GM12801 (cell line): Measurements from ENCODE around the gene GGTA1.

Source experiments
- TF ChIP-seq, protein P1 (sequence below): IDR thresholded peaks from one replicate; pipeline ENCODE4 v1.5.1; 2011; ENCODE audit warnings: control low read depth; ENCODE audit not compliant: insufficient read length; ENCODE audit errors: extremely low read depth

The GGTA1 gene

DNA sequence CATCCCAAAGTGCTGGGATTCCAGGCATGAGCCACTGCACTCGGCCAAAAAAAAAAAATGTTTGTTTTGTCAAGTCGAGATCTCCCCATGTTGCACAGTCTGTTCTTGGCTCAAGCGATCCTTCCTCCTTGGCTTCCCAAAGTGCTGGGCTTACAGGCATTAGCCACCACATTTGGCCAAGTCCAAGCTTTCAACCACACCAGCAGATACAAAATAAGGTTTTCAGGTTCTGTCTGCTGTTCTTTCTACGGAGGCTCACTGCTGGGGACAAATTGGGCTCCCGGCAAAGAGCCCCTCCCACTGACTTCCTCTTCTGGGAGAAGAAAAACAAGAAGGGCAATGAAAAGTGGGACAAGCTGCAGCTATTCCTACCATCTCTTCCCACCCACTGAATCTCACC, 37.6 kb upstream of the GGTA1 start:
- TF ChIP-seq, protein P1, sequence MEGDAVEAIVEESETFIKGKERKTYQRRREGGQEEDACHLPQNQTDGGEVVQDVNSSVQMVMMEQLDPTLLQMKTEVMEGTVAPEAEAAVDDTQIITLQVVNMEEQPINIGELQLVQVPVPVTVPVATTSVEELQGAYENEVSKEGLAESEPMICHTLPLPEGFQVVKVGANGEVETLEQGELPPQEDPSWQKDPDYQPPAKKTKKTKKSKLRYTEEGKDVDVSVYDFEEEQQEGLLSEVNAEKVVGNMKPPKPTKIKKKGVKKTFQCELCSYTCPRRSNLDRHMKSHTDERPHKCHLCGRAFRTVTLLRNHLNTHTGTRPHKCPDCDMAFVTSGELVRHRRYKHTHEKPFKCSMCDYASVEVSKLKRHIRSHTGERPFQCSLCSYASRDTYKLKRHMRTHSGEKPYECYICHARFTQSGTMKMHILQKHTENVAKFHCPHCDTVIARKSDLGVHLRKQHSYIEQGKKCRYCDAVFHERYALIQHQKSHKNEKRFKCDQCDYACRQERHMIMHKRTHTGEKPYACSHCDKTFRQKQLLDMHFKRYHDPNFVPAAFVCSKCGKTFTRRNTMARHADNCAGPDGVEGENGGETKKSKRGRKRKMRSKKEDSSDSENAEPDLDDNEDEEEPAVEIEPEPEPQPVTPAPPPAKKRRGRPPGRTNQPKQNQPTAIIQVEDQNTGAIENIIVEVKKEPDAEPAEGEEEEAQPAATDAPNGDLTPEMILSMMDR = no peak

DNA sequence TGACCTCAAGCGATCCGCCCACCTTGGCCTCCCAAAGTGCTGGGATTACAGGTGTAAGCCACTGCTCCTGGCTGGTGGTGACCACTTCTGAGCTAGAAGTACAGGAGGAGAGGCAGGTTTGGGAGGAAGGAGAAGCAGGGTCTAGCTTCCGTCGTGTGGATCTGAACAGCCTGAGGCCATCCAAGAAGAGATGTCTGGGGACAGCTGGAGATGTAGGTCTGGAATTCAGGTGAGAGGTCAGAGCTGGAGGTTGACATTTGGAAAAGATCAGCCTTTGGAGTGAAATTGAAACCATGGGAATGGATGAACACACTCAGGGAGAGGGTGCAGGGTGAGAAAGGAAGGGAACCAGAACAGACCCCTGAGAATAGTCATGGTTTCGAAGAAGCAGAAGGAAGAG, 33.2 kb upstream of the GGTA1 start:
- TF ChIP-seq, protein P1 = no peak

DNA sequence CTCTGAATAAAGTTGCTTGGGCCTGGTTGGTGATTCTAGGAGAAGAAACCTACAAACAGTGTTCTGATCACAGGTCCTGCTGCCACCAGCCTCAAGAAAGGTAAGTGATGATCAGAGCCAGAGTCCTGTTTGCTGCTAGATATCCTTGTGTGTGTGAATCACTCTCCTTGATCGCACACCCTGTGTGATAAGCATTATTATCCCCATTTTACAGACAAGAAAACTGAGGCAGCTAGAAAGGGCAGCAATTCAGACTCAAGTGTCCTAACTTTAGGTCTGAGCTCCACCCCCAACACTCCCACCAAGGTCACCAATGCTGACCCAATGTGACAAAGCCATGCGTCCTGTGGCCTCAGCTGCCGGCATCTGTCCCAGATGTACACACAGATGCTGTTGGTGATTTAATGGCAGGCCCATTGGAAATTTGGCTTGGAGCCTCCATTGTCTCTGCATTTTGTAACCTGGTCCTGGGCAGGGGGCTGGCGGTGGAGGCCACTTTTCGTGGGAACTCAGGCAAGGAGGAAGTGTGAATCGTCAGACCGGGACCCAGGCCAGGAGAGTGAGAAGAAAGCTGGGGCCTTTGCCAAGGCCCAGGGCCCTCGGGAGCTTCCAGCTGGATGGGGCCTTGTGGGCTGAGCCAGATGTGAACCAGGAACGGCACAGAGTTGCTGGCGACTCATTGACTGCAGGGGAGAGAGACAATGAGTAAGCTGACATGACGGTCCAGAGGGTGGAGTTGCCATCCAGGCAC, 29.8 kb upstream of the GGTA1 start:
- TF ChIP-seq, protein P1 = no peak

DNA sequence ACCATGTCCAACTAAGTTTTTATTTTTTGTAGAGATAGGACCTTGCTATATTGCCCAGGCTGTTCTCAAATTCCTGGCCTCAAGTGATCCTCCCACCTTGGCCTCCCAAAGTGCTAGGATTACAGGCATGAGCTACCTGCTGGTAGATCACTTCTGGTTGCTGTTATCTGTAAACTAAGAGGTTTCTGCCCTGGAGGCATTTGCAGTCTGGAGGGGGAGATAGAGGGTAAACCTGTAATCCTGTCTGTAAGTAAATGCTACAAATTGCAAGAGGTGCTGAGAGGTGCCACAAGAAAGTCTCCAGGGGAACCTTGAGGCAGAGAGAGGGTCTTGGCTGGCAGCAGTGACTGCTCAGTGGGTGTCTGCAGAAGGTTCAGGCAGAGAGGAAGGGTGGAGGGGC, 29.0 kb upstream of the GGTA1 start:
- TF ChIP-seq, protein P1 = no peak

DNA sequence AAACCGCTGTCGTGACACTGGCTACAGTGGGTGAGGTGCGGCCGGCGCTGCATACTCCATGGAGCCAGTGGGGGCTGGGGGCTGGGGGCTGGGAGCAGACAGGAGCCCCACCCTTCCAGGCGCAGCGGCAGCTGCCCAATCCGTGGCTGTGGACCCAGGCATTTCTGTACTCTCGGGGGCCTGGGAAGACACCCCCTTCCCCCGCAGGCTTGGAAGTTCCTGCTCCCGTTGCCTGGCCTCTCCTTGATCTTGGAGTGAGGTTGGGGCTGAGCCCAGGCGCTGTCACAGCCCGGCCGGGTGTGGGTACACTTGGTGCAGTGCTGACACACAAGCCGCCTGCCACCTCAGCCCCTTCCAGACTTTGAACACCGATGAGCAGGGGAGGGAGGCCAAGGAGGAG, 27.7 kb upstream of the GGTA1 start:
- TF ChIP-seq, protein P1 = no peak

DNA sequence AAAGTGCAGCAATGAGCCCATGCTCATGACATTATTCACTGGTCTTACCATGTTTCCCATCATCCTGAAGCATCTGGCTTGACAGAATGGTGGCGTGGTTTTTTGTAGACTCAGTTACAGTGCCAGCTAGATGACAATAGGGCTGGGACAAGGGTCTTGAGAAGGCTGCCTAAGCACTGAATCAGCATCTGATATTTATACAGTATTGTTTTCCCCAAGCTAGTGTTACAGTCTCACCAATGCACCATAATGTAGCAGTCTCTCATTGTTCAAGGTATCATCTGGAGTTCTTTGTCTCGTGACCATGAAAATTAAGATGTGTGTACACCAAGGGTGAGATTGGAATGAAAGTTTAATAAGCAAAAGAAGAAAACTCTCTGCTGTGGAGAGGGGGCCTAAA, 19.0 kb upstream of the GGTA1 start:
- TF ChIP-seq, protein P1 = no peak

DNA sequence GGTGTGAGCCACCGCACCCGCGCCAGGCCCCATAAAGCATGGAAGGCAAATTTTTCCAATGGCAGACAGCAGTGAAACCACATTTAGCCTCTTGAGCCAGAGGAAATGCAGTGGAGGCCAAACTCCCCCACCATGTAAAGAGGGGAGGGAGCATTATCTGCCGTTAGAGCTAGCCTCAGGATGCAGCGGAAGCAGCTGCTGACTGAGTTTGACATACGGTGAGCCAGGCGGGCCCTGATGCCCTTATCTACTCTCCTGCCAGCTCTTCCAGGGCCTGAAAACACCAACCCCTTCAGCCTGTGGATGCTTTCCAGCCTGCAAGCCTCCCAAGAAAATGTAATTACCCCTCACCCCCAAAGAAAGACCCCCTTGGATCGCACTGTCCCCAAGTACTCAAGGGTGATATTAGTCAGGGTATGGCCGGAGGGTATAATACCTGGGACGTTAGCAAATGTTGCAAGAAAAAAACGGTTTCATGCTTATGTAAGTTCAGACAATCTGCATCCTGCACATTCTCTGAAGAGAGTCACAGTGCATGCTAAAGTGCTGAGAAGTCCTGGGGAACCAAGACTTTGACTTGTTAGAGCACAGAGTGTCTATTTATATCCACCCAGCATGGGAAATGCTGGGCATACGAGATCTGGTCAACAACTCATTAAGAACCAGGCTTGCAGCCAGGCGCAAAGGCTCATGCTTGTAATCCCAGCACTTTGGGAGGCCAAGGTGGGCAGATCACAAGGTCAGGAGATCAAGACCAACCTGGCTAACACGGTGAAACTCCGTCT, 11.3 kb upstream of the GGTA1 start:
- TF ChIP-seq, protein P1 = no peak
